H9 (cell line): ENCODE measurements around the gene ZFP62. TPM values are rescaled to one million over a fixed set of nuclear protein-coding genes. Genes with fewer than 3 reads are reported as not detected.

ENCODE experiments used
- DNase-seq: peaks from one replicate; pipeline ENCODE4 v3.0.0-alpha.2; 2017
- H2AFZ ChIP-seq: one replicate; pipeline ENCODE4 v1.6.1; 2013; ENCODE audit warnings: mild to moderate bottlenecking, low read length, control low read depth, moderate library complexity
- H2AK5ac ChIP-seq: 2 replicates; pipeline ENCODE4 v1.6.1; 2013; ENCODE audit warnings: low read length, control low read depth, mixed read lengths; ENCODE audit not compliant: insufficient read length
- H2BK120ac ChIP-seq: one replicate; pipeline ENCODE4 v1.6.1; 2013; ENCODE audit warnings: low read depth, mild to moderate bottlenecking, low read length, control low read depth, inconsistent platforms; ENCODE audit not compliant: poor library complexity, severe bottlenecking
- H2BK12ac ChIP-seq: 2 replicates; pipeline ENCODE4 v1.6.1; 2013; ENCODE audit warnings: low read length, control low read depth, mixed read lengths, low read depth; ENCODE audit not compliant: insufficient read length
- H2BK15ac ChIP-seq: 2 replicates; pipeline ENCODE4 v1.6.1; 2013; ENCODE audit warnings: low read depth, low read length, control low read depth
- H2BK20ac ChIP-seq: one replicate; pipeline ENCODE4 v1.6.1; 2013; ENCODE audit warnings: low read depth, mild to moderate bottlenecking, low read length, control low read depth, inconsistent platforms; ENCODE audit not compliant: poor library complexity, severe bottlenecking
- H2BK5ac ChIP-seq: 2 replicates; pipeline ENCODE4 v1.6.1; 2013; ENCODE audit warnings: low read length, control low read depth, mixed read lengths; ENCODE audit not compliant: insufficient read length
- H3K14ac ChIP-seq: 2 replicates; pipeline ENCODE4 v1.6.1; 2013; ENCODE audit warnings: low read length, control low read depth; ENCODE audit not compliant: insufficient read depth
- H3K18ac ChIP-seq: 2 replicates; pipeline ENCODE4 v1.6.1; 2013; ENCODE audit warnings: low read depth, mild to moderate bottlenecking, mixed read lengths, low read length, control low read depth; ENCODE audit not compliant: insufficient read length
- H3K23ac ChIP-seq: 2 replicates; pipeline ENCODE4 v1.6.1; 2013; ENCODE audit warnings: low read length, control low read depth, mixed read lengths, low read depth; ENCODE audit not compliant: insufficient read length
- H3K23me2 ChIP-seq: 2 replicates; pipeline ENCODE4 v1.6.1; 2013; ENCODE audit warnings: low read depth, mild to moderate bottlenecking, mixed read lengths, low read length, control low read depth; ENCODE audit not compliant: insufficient read length, poor library complexity, severe bottlenecking
- H3K27ac ChIP-seq: 2 replicates; pipeline ENCODE4 v1.5.1; 2013; ENCODE audit warnings: low read length, control low read depth, mixed read lengths, low read depth; ENCODE audit not compliant: insufficient read length
- H3K27me3 ChIP-seq: 2 replicates; pipeline ENCODE4 v1.6.1; 2013; ENCODE audit warnings: low read length, control low read depth, inconsistent platforms; ENCODE audit not compliant: insufficient read depth
- H3K4ac ChIP-seq: 2 replicates; pipeline ENCODE4 v1.6.1; 2013; ENCODE audit warnings: low read depth, mild to moderate bottlenecking, control low read depth, inconsistent platforms, low read length, moderate library complexity
- H3K4me1 ChIP-seq: 2 replicates; pipeline ENCODE4 v1.6.1; 2013; ENCODE audit warnings: low read length, control low read depth, inconsistent platforms; ENCODE audit not compliant: insufficient read depth
- H3K4me2 ChIP-seq: 2 replicates; pipeline ENCODE4 v1.6.1; 2013; ENCODE audit warnings: low read length, control low read depth, mixed read lengths; ENCODE audit not compliant: insufficient read length, insufficient read depth
- H3K56ac ChIP-seq: 2 replicates; pipeline ENCODE4 v1.6.1; 2013; ENCODE audit warnings: low read depth, mild to moderate bottlenecking, mixed read lengths, low read length, control low read depth; ENCODE audit not compliant: insufficient read length
- H3K79me1 ChIP-seq: 2 replicates; pipeline ENCODE4 v1.6.1; 2013; ENCODE audit warnings: low read depth, mild to moderate bottlenecking, moderate library complexity, low read length, control low read depth, inconsistent platforms; ENCODE audit not compliant: insufficient read depth, poor library complexity, severe bottlenecking
- H3K79me2 ChIP-seq: 2 replicates; pipeline ENCODE4 v1.6.1; 2013; ENCODE audit warnings: low read length, control low read depth, inconsistent platforms; ENCODE audit not compliant: insufficient read depth
- H3K9ac ChIP-seq: 2 replicates; pipeline ENCODE4 v1.6.1; 2013; ENCODE audit warnings: low read length, control low read depth, mixed read lengths; ENCODE audit not compliant: insufficient read length; ENCODE audit errors: extremely low read depth
- H3K9me3 ChIP-seq: one replicate; pipeline ENCODE4 v1.6.1; 2013; ENCODE audit warnings: low read depth, low read length, inconsistent platforms; ENCODE audit not compliant: control insufficient read depth
- H3T11ph ChIP-seq: one replicate; pipeline ENCODE4 v1.6.1; 2013; ENCODE audit warnings: mild to moderate bottlenecking, low read length, control low read depth, inconsistent platforms
- H4K20me1 ChIP-seq: one replicate; pipeline ENCODE4 v1.6.1; 2013; ENCODE audit not compliant: control insufficient read depth, insufficient read length, insufficient read depth
- H4K5ac ChIP-seq: 2 replicates; pipeline ENCODE4 v1.6.1; 2013; ENCODE audit warnings: low read depth, mild to moderate bottlenecking, mixed read lengths, low read length, control low read depth; ENCODE audit not compliant: insufficient read length
- H4K8ac ChIP-seq: replicated peaks from 2 replicates; pipeline ENCODE4 v1.6.1; 2013; ENCODE audit warnings: low read length, control low read depth, mixed read lengths, low read depth; ENCODE audit not compliant: insufficient read length
- H4K91ac ChIP-seq: 2 replicates; pipeline ENCODE4 v1.6.1; 2013; ENCODE audit warnings: low read depth, mild to moderate bottlenecking, moderate library complexity, mixed read lengths, low read length, control low read depth; ENCODE audit not compliant: insufficient read length
- H3K27ac Mint-ChIP-seq, 3 experiments: 2 replicates in 2 of 3; 3 replicates in 1 of 3; pipeline ENCODE4 v1.8.0; 2020 to 2021; ENCODE audit warnings: mixed read lengths in 3 of 3, mild to moderate bottlenecking in 1 of 3, moderate library complexity in 1 of 3
- H3K27me3 Mint-ChIP-seq: 2 replicates; pipeline ENCODE4 v1.8.0; 2021; ENCODE audit warnings: low read depth, mild to moderate bottlenecking, moderate library complexity, mixed read lengths
- H3K36me3 Mint-ChIP-seq, 3 experiments: 2 replicates in 2 of 3; 3 replicates in 1 of 3; pipeline ENCODE4 v1.8.0; 2020 to 2021; ENCODE audit warnings: low read depth in 3 of 3, mixed read lengths in 3 of 3; ENCODE audit not compliant: insufficient read depth in 1 of 3
- H3K4me1 Mint-ChIP-seq, 2 experiments: 2 replicates each; pipeline ENCODE4 v1.8.0; 2020; ENCODE audit warnings: mixed read lengths in 2 of 2
- H3K4me3 Mint-ChIP-seq, 2 experiments: 2 replicates in 1 of 2; 3 replicates in 1 of 2; pipeline ENCODE4 v1.8.0; 2020 to 2021; ENCODE audit warnings: mild to moderate bottlenecking in 2 of 2, mixed read lengths in 2 of 2, moderate library complexity in 1 of 2
- H3K9me3 Mint-ChIP-seq, 2 experiments: 2 replicates in 1 of 2; 3 replicates in 1 of 2; pipeline ENCODE4 v1.8.0; 2020; ENCODE audit warnings: mild to moderate bottlenecking in 2 of 2, mixed read lengths in 2 of 2, moderate library complexity in 1 of 2
- WGBS: extraction: QIAGEN DNeasy Blood & Tissue Kit; methylation state at CpG from one replicate; pipeline ENCODE4 v1.1.7; 2013; ENCODE audit warnings: missing lambda C conversion rate, low lambda C conversion rate, mixed read lengths; ENCODE audit not compliant: insufficient read length; ENCODE audit errors: extremely low coverage; 5-methylcytosine and 5-hydroxymethylcytosine counted together
- total RNA-seq: library from RNA; stranded (reverse); gene quantifications from 2 replicates; pipeline ENCODE4 v1.2.1, GENCODE V29; 2021
- TF ChIP-seq, protein P1 (sequence below): fragments of 200-600 bp; sonication (generic); conservative IDR thresholded peaks from 3 replicates; pipeline ENCODE4 v1.8.0; 2021; ENCODE audit warnings: antibody characterized with exemption, mild to moderate bottlenecking

ZFP62 gene
- total RNA-seq, 1 experiment from 2014 or later, result 16.2 TPM

DNA sequence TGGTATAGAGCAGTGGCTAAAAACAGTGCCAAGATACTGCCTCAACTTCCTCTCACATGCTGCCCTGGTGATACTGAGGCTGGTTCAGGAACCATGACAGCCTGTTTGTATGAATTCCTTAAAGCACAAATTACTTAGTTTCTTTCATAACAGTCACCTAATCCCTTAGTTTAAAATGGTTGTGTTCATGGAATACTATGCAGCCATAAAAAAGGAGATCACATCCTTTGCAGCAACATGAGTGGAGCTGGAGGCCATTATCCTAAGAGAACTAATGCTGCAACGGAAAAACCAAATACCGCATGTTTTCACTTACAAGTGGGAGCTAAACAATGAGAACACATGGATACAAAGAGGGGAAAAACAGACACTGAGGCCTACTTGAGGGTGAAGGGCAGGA is 21.8 kb downstream of the ZFP62 start:
- Histone ChIP-seq H4K20me1 (peaks cover 3% of the 10 kb centered on the region), H3K79me2 (no peaks in the 10 kb centered on the region), H3K23ac (no peak overlapping the region), H3K79me1 (no peaks in the 10 kb centered on the region), H2BK20ac (no peak overlapping the region), H3K23me2 (no peaks in the 10 kb centered on the region), H4K91ac (no peak overlapping the region), H3K9ac (no peak overlapping the region), H3K4me2 (no peak overlapping the region), H4K8ac (no peak overlapping the region), H2BK12ac (no peak overlapping the region), H3K9me3 (no peaks in the 10 kb centered on the region), H3K4me1 (no peaks in the 10 kb centered on the region), H3K27me3 (no peaks in the 10 kb centered on the region), H2BK15ac (no peak overlapping the region), H3K27ac (no peak overlapping the region), H2BK5ac (no peak overlapping the region), H2BK120ac (no peak overlapping the region), H3T11ph (no peak overlapping the region), H3K56ac (no peak overlapping the region), H3K18ac (no peak overlapping the region), H2AK5ac (no peak overlapping the region), H3K14ac (no peak overlapping the region), H2AFZ (no peak overlapping the region), H3K4ac (no peak overlapping the region), H4K5ac (no peak overlapping the region)
- Mint-ChIP-seq H3K27ac (no peak overlapping the region), H3K36me3 (peaks cover 5 to 17% (median 8%) of the 10 kb centered on the region in 3 experiments; a peak in 5 of 7 replicates), H3K27me3 (peaks cover 23% of the 10 kb centered on the region), H3K4me3 (no peak overlapping the region), H3K9me3 (peaks cover 16 to 18% of the 10 kb centered on the region in 2 experiments), H3K4me1 (peaks cover 13 to 15% of the 10 kb centered on the region in 2 experiments)
- no peak for DNase-seq
- TF ChIP-seq, protein P1, sequence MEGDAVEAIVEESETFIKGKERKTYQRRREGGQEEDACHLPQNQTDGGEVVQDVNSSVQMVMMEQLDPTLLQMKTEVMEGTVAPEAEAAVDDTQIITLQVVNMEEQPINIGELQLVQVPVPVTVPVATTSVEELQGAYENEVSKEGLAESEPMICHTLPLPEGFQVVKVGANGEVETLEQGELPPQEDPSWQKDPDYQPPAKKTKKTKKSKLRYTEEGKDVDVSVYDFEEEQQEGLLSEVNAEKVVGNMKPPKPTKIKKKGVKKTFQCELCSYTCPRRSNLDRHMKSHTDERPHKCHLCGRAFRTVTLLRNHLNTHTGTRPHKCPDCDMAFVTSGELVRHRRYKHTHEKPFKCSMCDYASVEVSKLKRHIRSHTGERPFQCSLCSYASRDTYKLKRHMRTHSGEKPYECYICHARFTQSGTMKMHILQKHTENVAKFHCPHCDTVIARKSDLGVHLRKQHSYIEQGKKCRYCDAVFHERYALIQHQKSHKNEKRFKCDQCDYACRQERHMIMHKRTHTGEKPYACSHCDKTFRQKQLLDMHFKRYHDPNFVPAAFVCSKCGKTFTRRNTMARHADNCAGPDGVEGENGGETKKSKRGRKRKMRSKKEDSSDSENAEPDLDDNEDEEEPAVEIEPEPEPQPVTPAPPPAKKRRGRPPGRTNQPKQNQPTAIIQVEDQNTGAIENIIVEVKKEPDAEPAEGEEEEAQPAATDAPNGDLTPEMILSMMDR, result no peak
- no CpG with 5 or more reads among the region's 2 CpGs for WGBS
